Progenitor cell of endocrine pancreas (in vitro differentiated cells): ENCODE data around the gene PCK2. TPM values are rescaled to one million over a fixed set of nuclear protein-coding genes. Genes with fewer than 3 reads are reported as not detected.

Source experiments
- DNase-seq: peaks from one replicate; pipeline ENCODE4 v3.0.0; 2021; ENCODE audit warnings: low spot score; ENCODE audit not compliant: unreplicated experiment
- H3K27ac Mint-ChIP-seq: 2 replicates; pipeline ENCODE4 v1.8.0; 2021; ENCODE audit warnings: mild to moderate bottlenecking, moderate library complexity, mixed read lengths
- H3K27me3 Mint-ChIP-seq: 2 replicates; pipeline ENCODE4 v1.8.0; 2021; ENCODE audit warnings: mixed read lengths
- H3K36me3 Mint-ChIP-seq: 2 replicates; pipeline ENCODE4 v1.8.0; 2022; ENCODE audit warnings: mixed read lengths; ENCODE audit not compliant: insufficient read depth
- H3K4me1 Mint-ChIP-seq: 2 replicates; pipeline ENCODE4 v1.8.0; 2021; ENCODE audit warnings: low read depth, mixed read lengths
- H3K4me3 Mint-ChIP-seq: 2 replicates; pipeline ENCODE4 v1.8.0; 2021; ENCODE audit warnings: low read depth, mild to moderate bottlenecking, moderate library complexity, mixed read lengths
- H3K9me3 Mint-ChIP-seq: 2 replicates; pipeline ENCODE4 v1.8.0; 2021; ENCODE audit warnings: low read depth, mixed read lengths
- total RNA-seq: library from RNA; stranded (reverse); gene quantifications from 2 replicates; pipeline ENCODE4 v1.2.1, GENCODE V29; 2021
- TF ChIP-seq, protein P1 (sequence below): fragments of 200-600 bp; sonication (generic); IDR thresholded peaks from one replicate; pipeline ENCODE4 v1.5.0; 2021; ENCODE audit warnings: antibody characterized with exemption, mild to moderate bottlenecking; ENCODE audit not compliant: unreplicated experiment

Gene PCK2
- total RNA-seq, 1 donor from 2014 or later, result 29.7 TPM

DNA sequence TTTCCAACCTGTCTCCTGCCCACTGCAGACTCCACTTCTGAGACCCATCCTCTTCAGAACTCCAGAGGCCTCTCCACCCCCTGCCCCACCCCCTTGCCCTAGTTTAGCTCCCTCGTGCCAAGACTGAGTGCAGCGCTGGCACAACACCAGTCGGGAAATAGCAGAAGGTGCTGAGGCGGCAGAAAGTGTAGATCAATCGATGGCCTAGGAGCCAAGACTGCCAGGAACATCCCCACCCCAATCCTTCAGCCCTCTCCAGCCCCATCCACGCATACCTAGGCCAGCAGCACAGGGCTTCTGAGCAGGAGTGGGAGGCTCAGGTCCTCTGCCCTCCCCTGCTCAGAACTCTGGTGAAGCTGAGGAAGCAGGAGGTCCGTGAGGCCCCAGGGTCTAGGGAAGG is 21.7 kb upstream of the PCK2 start:
- no peaks in the 10 kb centered on the region for H3K4me1 Mint-ChIP-seq
- TF ChIP-seq, protein P1, sequence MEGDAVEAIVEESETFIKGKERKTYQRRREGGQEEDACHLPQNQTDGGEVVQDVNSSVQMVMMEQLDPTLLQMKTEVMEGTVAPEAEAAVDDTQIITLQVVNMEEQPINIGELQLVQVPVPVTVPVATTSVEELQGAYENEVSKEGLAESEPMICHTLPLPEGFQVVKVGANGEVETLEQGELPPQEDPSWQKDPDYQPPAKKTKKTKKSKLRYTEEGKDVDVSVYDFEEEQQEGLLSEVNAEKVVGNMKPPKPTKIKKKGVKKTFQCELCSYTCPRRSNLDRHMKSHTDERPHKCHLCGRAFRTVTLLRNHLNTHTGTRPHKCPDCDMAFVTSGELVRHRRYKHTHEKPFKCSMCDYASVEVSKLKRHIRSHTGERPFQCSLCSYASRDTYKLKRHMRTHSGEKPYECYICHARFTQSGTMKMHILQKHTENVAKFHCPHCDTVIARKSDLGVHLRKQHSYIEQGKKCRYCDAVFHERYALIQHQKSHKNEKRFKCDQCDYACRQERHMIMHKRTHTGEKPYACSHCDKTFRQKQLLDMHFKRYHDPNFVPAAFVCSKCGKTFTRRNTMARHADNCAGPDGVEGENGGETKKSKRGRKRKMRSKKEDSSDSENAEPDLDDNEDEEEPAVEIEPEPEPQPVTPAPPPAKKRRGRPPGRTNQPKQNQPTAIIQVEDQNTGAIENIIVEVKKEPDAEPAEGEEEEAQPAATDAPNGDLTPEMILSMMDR, result no peak
- H3K4me3 Mint-ChIP-seq, result no peak overlapping the region

DNA sequence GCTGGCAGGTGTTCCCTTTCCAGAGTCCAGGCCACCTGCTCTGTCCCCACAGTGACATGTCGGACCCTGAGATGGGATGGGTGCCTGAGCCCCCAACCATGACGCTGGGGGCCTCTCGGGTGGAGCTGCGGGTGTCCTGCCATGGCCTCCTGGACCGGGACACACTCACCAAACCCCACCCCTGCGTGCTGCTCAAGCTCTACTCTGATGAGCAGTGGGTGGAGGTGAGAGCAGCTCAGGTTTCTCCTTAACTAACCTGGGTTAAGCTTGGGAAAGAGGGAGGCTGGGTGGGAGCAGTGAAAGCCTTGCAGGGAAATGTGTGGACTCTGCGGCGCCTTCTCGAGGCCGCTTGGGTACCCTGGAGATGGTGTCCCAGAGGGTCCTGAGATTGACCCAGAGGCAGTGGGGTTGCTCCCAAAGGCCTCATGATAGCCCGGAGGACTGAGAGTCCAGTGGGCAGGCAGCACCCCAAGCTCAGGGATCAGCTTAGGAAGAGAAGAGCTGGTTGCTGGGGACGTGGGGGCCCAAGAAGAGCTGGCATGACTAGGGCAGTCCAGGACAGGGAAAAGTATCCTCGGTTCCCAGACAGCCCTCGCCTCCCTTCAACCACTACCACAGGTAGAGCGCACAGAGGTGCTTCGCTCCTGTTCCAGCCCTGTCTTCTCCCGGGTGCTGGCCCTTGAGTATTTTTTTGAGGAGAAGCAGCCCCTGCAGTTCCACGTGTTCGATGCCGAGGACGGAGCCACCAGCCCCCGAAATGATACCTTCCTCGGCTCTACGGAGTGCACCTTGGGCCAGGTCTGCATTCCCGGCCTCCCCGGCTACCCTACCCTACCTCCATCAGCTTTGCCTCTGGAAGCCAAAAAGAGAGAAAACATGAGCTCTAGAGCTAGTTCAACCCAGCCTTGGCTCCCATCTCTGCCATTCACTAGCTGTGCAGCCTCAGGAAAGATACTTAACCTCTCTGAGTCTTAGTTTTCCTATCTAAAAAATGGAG is 20.9 kb upstream of the PCK2 start:
- Mint-ChIP-seq H3K36me3 (no peaks in the 10 kb centered on the region), H3K4me3 (no peak overlapping the region), H3K27me3 (peaks cover 13% of the 10 kb centered on the region), H3K27ac (no peak overlapping the region), H3K9me3 (no peaks in the 10 kb centered on the region), H3K4me1 (no peaks in the 10 kb centered on the region)
- DNase-seq, result no peak
- TF ChIP-seq, protein P1, result no peak

More for the DNA sequence above, 21.7 kb upstream of the PCK2 start:
- Mint-ChIP-seq H3K9me3 (no peaks in the 10 kb centered on the region), H3K27ac (no peak overlapping the region), H3K36me3 (no peaks in the 10 kb centered on the region), H3K27me3 (peaks cover 13% of the 10 kb centered on the region)
- DNase-seq, result no peak

DNA sequence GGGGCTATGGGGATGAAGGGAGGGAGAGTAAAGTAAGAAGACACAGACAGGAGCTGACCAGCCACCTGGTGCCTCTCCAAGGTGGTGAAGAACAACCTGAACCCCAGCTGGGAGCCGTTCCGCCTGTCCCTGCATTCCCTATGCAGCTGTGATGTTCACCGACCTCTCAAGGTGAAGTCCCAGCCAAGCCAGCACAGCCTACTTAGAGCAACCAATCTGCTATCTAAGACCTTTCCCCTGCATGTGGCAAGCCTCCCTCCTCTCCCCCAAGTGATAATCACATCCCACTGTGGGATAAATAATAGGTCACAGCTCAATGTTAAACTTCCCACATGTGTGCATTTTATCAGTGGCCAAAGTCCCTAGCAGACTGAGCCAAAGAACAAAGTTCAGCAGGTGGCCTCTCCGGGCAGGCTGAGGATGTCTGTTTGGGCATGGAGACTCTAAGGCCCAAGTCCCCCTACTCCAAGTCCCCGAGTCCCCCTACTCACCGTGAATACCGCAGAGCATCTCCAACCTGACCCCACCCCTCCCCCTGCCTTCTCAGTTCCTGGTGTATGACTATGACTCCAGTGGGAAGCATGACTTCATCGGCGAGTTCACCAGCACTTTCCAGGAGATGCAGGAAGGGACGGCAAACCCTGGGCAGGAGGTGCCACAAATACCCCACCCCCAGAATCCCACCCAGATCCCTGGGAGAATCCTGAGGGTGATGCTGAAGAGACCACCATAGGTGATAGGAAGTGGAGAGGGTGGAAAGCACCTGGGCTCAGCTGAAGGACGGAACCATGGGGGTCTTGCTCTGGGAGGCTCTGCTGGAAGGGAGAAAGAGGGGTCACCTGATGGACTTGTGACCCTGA is 19.3 kb upstream of the PCK2 start:
- no peak for DNase-seq
- H3K4me1 Mint-ChIP-seq, result no peaks in the 10 kb centered on the region
- peaks cover 18% of the 10 kb centered on the region for H3K27me3 Mint-ChIP-seq
- no peaks in the 10 kb centered on the region for H3K9me3 Mint-ChIP-seq
- no peak overlapping the region for H3K4me3 Mint-ChIP-seq
- TF ChIP-seq, protein P1, result no peak
- no peaks in the 10 kb centered on the region for H3K36me3 Mint-ChIP-seq
- no peak overlapping the region for H3K27ac Mint-ChIP-seq

DNA sequence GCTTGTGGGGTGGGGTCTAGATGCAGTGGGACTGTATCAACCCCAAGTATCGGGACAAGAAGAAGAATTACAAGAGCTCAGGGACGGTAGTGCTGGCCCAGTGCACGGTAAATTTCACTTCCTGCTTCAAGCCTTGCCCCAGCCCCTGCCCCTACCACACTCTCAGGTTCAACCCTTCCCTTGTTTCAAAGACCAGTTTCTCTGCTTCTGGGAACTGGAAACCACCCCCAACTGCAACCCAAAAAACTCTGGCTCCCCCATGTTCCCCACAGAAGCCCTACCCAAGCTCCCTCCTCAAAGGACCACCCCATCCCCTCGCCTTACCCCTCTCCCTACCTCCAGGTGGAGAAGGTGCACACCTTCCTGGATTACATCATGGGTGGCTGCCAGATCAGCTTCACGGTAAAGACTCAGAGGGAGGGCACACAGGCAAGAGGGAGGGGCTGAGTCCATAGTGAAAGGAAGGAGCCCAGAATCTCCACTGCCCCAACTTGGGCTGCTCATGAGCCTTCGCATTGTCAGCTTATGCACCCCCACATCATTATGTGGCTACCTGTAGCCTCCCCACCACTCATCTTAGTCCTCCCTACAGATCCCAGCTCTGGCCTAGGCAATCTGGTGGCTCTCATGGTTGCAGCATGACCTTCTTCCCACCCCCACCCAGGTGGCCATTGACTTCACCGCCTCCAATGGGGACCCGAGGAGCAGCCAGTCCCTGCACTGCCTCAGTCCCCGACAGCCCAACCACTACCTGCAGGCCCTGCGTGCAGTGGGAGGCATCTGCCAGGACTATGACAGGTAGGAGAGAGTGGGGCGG is 18.4 kb upstream of the PCK2 start:
- H3K27me3 Mint-ChIP-seq, result peaks cover 22% of the 10 kb centered on the region
- peaks cover 2% of the 10 kb centered on the region for H3K4me1 Mint-ChIP-seq
- no peak overlapping the region for H3K27ac Mint-ChIP-seq
- H3K9me3 Mint-ChIP-seq, result no peaks in the 10 kb centered on the region
- DNase-seq, result no peak
- TF ChIP-seq, protein P1, result no peak
- H3K36me3 Mint-ChIP-seq, result no peaks in the 10 kb centered on the region
- no peak overlapping the region for H3K4me3 Mint-ChIP-seq
